GM03348 (cell line): Measurements from ENCODE around the gene PLEKHA7.

Source experiments
- DNase-seq: peaks from one replicate; pipeline ENCODE4 v3.0.0; 2012; ENCODE audit warnings: low spot score

PLEKHA7 gene

GRCh38 chr11:16787035-16787742 is 227.0 kb downstream of the PLEKHA7 start:
- no peak for DNase-seq

DNA sequence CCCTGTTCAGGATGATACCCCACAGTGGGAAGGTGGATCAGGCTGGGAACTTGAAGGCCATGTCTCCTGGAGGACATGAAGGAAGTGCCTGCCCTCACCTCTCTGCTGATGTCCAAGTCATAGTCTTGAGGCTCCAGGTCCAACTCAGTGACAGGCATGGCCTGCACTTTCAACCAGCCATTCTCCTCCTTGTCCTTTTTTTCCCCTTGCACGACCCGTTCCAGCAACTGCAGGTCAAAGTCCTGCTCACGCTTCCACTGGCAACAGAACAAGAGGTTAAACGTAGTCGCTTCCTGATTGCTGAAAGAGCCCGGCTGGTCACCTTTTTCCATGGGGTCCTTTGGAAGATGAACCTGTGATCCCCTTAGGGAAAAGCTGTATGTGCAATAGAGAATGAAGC is 228.1 kb downstream of the PLEKHA7 start:
- DNase-seq = no peak

DNA sequence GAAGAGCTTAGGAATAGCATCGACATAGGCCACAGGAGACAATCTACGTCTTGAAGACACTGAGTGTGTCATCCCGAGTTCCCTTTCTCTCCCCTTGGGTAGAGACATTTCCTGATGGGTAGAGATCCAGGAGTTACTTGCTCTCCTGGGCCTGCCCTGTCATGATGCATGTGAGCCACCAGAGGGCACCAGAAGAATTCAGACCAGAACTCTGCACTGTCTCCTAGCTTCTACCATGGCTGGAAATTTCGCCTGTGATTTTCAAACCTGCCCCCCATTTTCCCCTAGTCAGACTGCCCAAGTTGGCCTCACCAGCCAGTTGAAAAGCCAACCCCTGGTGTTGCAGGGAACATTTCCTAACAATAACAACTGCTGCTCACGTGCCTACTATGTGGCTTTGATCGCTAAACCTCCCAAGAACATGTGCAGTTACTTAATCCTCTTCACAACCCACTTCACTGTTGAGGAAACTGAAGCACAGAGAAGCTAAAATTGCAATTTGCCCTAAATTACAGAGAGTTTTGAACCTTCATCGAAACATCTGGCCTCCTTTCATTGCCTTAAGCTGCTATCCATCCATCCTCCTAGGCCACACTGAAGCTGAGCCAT is 228.6 kb downstream of the PLEKHA7 start:
- DNase-seq = peak; percentile 91

DNA sequence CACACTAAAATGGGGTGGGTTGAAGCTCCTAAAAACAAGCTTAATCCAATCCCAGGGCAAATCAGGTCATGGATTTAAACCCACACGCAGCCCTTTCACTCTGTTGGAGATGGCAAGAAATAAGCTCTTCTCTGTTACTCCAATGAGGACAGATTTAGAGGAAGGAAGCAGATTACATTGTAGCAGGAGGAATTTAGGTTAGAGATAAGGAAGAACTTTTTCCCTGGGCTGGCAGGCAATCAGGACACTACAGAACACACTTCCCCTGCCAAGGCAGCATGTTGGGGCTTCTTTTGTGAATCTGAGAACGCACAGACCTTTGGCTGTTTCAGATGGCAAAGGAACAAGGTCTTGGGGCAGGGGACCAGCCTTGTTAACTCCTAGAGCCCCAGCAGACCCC is 229.5 kb downstream of the PLEKHA7 start:
- DNase-seq = no peak

GRCh38 chr11:16784097-16784496 is 230.1 kb downstream of the PLEKHA7 start:
- DNase-seq = no peak

- no peak for DNase-seq
These were observed 230.9 kb downstream of the PLEKHA7 start for GRCh38 chr11:16783321-16783801.

DNA sequence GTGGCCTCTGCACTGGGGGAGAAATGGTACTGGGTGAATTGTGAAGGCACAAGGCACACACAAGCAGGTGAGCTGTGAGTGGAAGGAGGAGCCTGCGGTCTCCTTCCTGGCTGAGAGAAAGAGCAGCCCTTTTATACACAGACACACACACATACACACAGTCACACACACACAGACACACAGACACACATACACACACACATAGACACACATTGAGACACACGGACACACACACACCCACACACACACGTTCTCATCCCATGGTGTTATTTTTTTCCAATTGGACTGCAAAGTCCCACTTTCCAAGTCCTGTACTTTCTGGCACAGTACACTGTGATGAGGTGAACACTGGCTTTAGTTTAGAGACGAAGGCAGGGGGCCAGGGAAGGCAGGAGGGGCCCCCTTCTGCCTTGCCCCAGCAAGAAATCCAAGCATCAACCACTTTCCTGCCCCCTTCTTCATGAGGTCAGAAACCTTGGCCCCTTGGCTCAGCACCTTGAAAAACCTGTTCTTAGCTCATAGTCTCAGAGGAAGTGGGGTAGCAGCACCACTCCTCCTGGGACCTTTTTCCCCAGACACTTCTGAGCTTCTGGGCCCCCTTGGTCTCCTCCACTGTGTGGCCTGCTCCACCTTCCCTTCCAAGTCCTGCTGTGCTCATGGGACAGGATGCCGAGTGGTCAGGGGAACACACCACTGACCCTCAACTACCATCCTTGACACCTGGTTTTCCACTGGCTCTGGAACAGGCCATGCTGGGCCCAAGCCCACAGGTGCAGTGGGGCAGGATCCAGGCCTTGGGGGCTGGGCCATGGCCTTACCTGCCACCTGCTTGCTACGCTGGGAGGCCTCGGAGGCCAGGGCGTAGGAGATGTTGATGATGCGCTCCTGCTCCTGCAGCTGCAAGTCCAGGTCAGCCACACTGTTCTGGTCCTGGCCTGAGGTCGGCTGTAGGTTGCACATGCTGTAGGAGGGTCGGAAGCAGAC is 232.0 kb downstream of the PLEKHA7 start:
- no peak for DNase-seq

DNA sequence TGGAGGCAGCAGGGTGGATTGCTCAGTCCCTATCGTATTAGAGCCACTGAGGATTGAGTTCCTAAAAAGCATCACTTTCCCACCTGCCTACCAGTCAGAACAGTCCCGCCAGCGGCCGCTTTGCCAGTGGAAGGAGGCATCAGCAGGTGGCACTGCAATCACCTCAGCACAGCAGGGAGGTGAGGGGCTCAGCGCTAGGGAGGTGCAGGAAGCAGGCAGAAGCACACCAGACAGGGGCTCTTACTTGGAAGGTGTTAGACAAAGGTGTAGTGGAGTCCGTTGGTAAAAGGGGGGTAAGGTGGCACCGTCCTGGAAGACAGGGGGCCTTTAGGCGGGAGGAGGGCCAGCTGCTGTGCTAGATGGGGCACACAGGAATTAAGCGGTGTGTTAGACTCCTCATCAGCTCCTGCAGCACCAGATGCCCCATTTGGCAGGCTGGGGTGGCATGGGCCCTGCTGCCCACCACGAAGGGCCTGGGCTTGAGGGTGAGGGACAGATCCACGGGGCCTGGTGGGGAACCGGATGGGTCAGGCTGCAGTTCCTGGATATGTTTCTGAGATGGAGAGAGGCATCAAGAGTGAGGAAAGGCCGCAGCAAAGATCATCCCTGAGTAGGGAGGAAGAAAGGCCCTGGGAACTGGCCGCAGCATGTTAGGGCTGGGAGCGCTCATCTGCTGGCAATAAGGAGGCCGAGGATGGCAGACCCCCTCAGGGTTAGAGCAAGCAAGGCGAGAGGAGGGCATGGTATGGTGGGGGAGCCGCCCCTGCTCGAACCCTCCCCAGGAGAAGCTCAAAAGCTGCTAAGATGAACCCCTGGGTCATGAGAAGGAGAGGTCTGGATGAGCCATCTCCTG is 233.3 kb downstream of the PLEKHA7 start:
- DNase-seq = no peak

DNA sequence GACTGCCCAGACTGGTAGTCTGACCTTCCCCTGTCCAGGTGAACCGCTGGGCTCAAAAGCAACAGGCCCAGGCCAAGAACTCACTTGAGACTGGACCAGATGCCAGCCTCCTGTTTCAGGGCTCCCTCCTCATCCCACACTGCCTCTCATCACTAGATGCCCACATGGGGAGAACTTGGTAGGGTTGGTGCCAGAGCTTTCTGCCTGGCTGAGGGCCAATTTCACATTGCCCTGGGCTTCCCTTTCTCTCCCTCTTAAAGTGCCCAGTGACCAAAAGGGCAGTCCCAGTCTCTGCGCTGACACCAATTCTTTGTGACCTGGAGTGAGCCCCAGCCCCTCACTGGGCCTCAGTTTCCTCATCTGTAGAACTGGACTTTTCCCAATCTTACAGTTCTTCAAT is 234.1 kb downstream of the PLEKHA7 start:
- DNase-seq = no peak

DNA sequence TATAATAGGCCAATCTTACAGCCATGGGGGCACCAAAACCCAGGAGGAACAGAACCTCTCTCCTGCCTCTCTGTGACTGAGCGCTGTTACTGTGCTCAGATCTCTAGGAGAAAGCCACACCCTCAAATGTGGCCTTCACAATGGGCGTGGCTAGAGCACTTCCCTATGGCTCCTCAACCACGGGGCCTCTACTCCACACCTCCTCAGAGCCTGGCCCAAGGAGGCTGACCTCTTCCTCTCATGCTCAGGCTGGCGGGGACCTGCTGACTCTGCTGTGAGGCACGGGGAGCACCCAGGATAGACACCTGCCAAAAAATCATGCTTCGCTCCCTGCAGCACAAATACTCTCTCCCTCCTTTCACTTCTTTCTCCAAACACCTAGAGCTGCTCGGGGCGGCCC is 234.8 kb downstream of the PLEKHA7 start:
- no peak for DNase-seq

DNA sequence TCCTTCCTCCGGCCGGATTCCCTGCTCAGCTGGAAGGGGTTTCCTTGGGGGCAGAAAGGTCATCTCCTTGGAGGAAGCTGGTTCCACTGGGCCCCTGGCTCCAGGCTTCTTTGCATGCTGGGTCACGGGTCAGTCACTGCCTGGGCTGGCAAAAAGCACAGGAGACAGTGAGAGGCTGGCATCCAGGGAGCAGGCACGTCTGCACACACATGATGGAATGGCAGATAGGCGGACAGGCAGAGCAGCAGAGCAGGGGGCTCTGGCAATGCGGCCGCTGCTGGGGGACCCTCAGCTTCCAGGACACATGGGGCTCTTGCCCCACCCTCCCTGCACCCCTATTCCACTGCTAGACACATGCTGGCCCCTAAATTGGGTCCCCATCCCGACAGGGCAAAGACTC is 235.3 kb downstream of the PLEKHA7 start:
- no peak for DNase-seq

DNA sequence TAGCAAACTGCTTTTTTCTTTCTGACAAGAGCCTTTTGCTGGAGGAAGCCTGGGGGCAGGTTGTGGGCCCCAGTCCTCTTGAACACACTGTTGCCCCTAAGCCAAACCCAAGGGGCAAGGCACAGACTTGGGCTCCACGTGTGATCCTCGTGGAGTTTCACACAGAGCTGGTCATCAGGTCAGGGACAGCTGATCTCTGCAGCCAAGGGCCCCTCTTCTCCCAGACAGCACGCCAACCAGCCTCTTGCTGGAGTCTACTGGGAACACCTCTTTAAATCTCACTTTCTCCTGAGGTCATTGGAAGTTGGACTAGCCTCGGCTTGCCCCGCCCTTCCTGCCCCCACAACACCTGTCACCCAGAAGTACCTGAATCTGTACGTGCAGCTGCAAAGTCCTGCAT is 235.9 kb downstream of the PLEKHA7 start:
- DNase-seq = no peak

GRCh38 chr11:16777613-16777975 is 236.6 kb downstream of the PLEKHA7 start:
- no peak for DNase-seq

- peak; percentile 47 for DNase-seq
These were observed 237.3 kb downstream of the PLEKHA7 start for GRCh38 chr11:16776711-16777612.

DNA sequence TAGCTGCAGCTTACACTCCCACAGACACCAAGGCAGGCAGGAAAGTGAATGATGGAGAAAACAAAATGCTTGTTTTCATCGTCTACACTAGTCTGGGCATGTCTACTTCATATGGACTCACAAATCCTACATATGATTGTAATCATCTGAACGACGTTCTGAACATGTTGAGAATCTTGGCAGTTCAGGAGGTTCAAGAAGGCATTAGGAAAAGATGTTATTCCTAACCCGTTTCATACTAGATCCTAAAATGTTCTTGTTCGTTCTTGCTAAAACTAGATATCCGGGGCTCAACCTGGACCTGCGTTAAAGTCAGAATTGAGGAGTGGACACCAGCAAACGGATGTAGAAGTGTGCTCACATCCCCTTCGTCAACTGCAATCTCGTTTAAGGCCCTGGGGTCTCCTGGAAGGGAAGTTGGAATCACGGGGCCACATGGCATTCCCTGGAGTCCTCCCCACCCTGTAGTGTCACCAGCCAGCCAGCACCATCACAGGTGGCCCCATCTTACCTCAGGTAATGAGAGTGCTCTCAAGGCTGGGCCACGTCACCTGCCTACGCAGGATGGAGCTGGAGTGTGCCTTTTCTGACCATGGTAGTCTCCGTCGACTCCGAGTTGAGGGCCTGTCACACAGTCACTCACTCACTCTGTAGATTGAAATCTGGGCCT is 238.5 kb downstream of the PLEKHA7 start:
- DNase-seq = no peak

DNA sequence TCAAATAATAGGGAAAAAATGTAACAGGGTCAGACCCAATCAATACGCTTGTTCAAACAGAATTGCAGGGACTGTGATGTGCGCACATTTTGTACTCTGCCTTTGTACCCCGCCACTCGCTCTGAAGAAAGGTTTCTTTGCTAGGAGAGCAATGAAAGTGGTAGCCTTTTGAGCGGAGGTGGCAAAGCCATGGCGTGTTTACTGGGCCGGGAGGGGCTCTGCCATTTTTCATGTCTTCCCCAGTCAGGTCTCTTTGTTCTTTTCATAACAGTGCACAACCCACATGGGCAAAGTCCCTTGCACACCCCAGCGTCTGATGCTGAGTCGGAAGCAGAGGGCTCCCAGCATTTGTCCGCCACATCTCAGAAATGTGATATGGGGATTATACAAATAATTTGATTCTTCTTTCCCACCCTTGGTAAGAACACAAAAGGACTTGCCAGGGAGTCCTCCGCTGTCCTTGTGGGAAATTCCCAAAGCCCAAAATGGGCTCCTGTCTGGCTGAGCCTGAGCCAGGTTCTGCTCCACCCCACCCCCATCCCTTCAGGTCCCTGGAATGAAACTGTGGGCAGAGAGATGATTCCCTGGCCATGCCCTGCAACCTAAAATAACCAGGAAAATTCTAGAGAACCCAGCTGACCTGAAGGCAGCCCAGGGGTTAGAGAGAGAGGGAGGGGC is 239.1 kb downstream of the PLEKHA7 start:
- DNase-seq = no peak

DNA sequence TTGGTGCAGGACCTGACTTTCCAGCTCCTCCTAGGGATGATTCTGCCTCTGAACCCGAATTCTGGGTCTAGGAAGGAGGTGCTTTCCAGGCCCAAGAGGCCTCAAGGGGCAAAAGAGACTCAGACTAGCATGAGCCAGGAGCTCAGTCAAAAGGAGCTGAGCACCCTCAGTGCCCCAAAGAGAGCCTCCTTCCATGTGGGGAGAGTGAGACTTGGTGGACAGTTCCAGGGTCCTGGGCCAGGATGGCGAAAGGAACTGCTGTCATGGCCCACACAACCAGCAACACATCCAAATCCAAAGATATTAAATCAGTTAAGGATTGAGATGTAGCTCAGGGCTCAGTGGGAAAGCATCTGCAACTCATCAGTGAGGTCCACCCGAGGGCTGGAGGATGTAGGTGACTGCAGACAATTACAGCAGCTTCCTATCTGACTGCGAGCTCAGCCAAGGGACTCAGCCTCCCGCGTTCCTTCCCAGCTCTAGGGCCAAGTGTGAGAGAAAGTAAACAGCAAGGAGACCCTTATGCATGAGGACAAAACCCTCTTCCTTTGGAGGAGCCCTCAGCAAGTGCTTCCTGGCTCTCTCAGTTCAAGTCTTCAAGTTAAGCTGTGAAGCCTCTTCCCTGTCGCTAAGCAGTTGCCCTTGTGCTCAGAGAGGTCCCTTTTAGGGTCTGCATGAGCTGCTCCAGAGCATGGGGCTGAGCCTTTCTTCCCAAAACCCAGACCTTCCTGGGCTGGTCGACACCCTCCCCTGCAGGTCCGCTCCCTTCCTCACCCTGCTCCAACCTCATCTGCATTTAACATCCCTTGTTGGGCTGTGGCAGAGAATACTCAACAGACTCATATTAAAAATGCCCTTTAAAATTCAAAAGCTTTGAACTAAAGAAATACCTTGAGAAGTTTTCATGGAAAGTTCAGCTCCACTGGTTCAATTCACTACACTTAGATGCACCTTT is 240.0 kb downstream of the PLEKHA7 start:
- no peak for DNase-seq

GRCh38 chr11:16772141-16772512 is 242.1 kb downstream of the PLEKHA7 start:
- DNase-seq = no peak
